ENCODE measurements around the gene MPO. TPM values are rescaled to one million over a fixed set of nuclear protein-coding genes. Genes with fewer than 3 reads are reported as not detected.

Gene MPO
- total and polyA plus RNA-seq, 2 of the 8 experiments (the other 6 are each of a cell fraction or from before 2014, with no cell fraction given): 0.06 to 0.74 TPM

DNA sequence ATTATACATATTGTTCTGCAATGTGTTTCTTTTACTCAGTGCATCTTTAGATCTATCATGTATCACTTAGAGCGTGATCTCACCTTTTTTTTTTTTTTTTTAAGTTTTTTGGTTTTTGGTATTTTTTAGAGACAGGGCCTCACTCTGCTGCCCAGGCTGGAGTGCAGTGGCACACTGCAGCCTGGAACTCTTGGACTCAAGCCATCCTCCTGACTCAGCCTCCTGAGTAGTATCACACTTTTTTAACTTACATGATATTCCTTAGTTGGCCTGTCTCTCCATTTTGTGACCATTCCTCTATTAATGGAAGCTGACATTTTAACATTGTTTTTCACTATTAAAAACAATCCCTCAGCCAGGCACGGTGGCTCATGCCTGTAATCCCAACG lies 4.7 kb upstream of the MPO start:
- Histone ChIP-seq H4K20me1 (replicated peaks in 1 of 2; ENCODE audit: control insufficient read depth in 1 of 2, insufficient read depth in 2 of 2, low read length in 2 of 2) (no peaks in the 10 kb centered on the region), H3K79me2 (ENCODE audit: control insufficient read depth in 1 of 2, insufficient read depth in 2 of 2, low read length in 2 of 2) (no peaks in the 10 kb centered on the region), H4K91ac (replicated peaks; ENCODE audit: insufficient read length, low read length) (no peak overlapping the region), H3K4ac (replicated peaks; ENCODE audit: insufficient read length, low read depth, low read length) (no peak overlapping the region), H2BK120ac (replicated peaks; ENCODE audit: low read depth, low read length) (no peak overlapping the region), H3K36me3 (ENCODE audit: control insufficient read depth in 2 of 4, insufficient read depth in 4 of 4, low read length in 3 of 4) (no peaks in the 10 kb centered on the region), H2AK5ac (ENCODE audit: low read depth, low read length) (no peak overlapping the region), H2BK12ac (ENCODE audit: low read depth, low read length) (0 out of 2 replicates have a peak overlapping the region, but pooled peaks have one; percentile 80), H3K4me2 (ENCODE audit: insufficient read depth in 1 of 2, low read depth in 2 of 2, low read length in 2 of 2) (no peak overlapping the region), H3K4me1 (replicated peaks in 1 of 4; ENCODE audit: control insufficient read depth in 3 of 4, insufficient read depth in 4 of 4, low read length in 3 of 4) (peaks cover 0 to 8% (median 4%) of the 10 kb centered on the region in 4 experiments; a peak in 5 of 7 replicates), H3K27ac (ENCODE audit: low read depth, low read length) (no peak overlapping the region), H3K27me3 (replicated peaks in 1 of 4; ENCODE audit: control insufficient read depth in 3 of 4, extremely low read depth in 1 of 4, insufficient read depth in 3 of 4, low read length in 3 of 4) (no peaks in the 10 kb centered on the region; a peak in 1 of 7 replicates), H2BK5ac (ENCODE audit: low read depth, low read length) (peak overlapping the region; percentile 52; the same call in 1 of the 2 replicates), H3K23ac (ENCODE audit: insufficient read length) (no peak overlapping the region), H3K14ac (ENCODE audit: insufficient read length) (no peak overlapping the region), H3K18ac (ENCODE audit: extremely low read depth, low read length) (no peak overlapping the region), H2BK20ac (ENCODE audit: low read length) (no peak overlapping the region), H3K9ac (replicated peaks in 1 of 4; ENCODE audit: extremely low read depth in 1 of 4, low read depth in 3 of 4, low read length in 3 of 4) (no peak overlapping the region), H2AFZ (ENCODE audit: low read length) (no peak overlapping the region), H4K8ac (ENCODE audit: extremely low read depth, insufficient read depth, low read length) (no peak overlapping the region), H3K56ac (replicated peaks; ENCODE audit: insufficient read length, low read depth, low read length) (no peak overlapping the region), H4K5ac (ENCODE audit: insufficient read length, low read depth, low read length) (no peak overlapping the region), H3K23me2 (ENCODE audit: low read depth, low read length) (no peaks in the 10 kb centered on the region), H3K4me3 (ENCODE audit: extremely low read depth in 1 of 4, insufficient read depth in 2 of 4, low read depth in 3 of 4, low read length in 4 of 4) (no peak overlapping the region), H3K79me1 (ENCODE audit: low read depth, low read length) (no peaks in the 10 kb centered on the region), H3K9me3 (ENCODE audit: insufficient read depth in 2 of 2, low read depth in 1 of 2, low read length in 1 of 2) (no peaks in the 10 kb centered on the region), H2BK15ac (ENCODE audit: low read length) (no peak overlapping the region)
- ChIA-PET CTCF (ENCODE audit: partially characterized antibody) (interaction anchor here (0.9 to 2.3 kb wide), 5 partner anchors 9 to 36 kb away, joined by 3 to 14 read pairs (median 5); no protein-coding TSS in a partner anchor), POLR2A (ENCODE audit: partially characterized antibody) (interaction anchor here (0.8 to 2.5 kb wide), 4 partner anchors 18 to 229 kb away, joined by 3 to 9 read pairs (median 5); partner anchors contain the start of genes MTMR4 and SUPT4H1)
- FAIRE-seq (no peak), DNase-seq (ENCODE audit: low read depth in 1 of 2, low spot score in 2 of 2) (peak in 1 of 2 experiments; percentile 17)
- 93% methylated on average over 3 of the region's 3 CpGs; no CpG with 5 or more reads in 1 of the 2 experiments for WGBS, 2 experiments (ENCODE audit: extremely low coverage in 1 of 2, insufficient coverage in 1 of 2, insufficient read length in 1 of 2, insufficient replicate concordance in 2 of 2, low coverage in 1 of 2, low lambda C conversion rate in 2 of 2, missing lambda C conversion rate in 1 of 2)
- TF ChIP-seq SIN3A (conservative IDR thresholded peaks at IDR 0.05 in 1 of 2, IDR thresholded peaks at IDR 0.05 in 1 of 2; ENCODE audit: low read depth in 1 of 2, low read length in 2 of 2): no peak
- no peak for TF ChIP-seq RBBP5 (IDR thresholded peaks at IDR 0.05; ENCODE audit: borderline replicate concordance, low read depth, low read length)
- TF ChIP-seq, protein P1, sequence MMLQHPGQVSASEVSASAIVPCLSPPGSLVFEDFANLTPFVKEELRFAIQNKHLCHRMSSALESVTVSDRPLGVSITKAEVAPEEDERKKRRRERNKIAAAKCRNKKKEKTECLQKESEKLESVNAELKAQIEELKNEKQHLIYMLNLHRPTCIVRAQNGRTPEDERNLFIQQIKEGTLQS (IDR thresholded peaks at IDR 0.05; ENCODE audit: insufficient read depth, low read depth, low read length): no peak
- TF ChIP-seq, protein P2, sequence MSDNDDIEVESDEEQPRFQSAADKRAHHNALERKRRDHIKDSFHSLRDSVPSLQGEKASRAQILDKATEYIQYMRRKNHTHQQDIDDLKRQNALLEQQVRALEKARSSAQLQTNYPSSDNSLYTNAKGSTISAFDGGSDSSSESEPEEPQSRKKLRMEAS (IDR thresholded peaks at IDR 0.05): no peak
- no peak for TF ChIP-seq SP1 (IDR thresholded peaks at IDR 0.05; ENCODE audit: low read depth, low read length)
- no peak for TF ChIP-seq POU5F1 (IDR thresholded peaks at IDR 0.05; ENCODE audit: low read depth, low read length)
- TF ChIP-seq, protein P3, sequence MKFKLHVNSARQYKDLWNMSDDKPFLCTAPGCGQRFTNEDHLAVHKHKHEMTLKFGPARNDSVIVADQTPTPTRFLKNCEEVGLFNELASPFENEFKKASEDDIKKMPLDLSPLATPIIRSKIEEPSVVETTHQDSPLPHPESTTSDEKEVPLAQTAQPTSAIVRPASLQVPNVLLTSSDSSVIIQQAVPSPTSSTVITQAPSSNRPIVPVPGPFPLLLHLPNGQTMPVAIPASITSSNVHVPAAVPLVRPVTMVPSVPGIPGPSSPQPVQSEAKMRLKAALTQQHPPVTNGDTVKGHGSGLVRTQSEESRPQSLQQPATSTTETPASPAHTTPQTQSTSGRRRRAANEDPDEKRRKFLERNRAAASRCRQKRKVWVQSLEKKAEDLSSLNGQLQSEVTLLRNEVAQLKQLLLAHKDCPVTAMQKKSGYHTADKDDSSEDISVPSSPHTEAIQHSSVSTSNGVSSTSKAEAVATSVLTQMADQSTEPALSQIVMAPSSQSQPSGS (IDR thresholded peaks at IDR 0.05; ENCODE audit: low read length): no peak
- no peak for TF ChIP-seq CEBPB (IDR thresholded peaks at IDR 0.05; ENCODE audit: low read depth, low read length)
